Measurements from ENCODE around the gene HNRNPR.

GRCh38 chr1:23367791-23368561, 23.9 kb upstream of the HNRNPR start:
- TF ChIP-seq POLR2A (IDR thresholded peaks at IDR 0.05) (peak; percentile 44 to 68), EP300 (IDR thresholded peaks at IDR 0.05) (no peak)
- TF ChIP-seq, protein P1, sequence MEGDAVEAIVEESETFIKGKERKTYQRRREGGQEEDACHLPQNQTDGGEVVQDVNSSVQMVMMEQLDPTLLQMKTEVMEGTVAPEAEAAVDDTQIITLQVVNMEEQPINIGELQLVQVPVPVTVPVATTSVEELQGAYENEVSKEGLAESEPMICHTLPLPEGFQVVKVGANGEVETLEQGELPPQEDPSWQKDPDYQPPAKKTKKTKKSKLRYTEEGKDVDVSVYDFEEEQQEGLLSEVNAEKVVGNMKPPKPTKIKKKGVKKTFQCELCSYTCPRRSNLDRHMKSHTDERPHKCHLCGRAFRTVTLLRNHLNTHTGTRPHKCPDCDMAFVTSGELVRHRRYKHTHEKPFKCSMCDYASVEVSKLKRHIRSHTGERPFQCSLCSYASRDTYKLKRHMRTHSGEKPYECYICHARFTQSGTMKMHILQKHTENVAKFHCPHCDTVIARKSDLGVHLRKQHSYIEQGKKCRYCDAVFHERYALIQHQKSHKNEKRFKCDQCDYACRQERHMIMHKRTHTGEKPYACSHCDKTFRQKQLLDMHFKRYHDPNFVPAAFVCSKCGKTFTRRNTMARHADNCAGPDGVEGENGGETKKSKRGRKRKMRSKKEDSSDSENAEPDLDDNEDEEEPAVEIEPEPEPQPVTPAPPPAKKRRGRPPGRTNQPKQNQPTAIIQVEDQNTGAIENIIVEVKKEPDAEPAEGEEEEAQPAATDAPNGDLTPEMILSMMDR (IDR thresholded peaks at IDR 0.05): no peak

Measured in sigmoid colon (tissue), 4 donors.